GM19240 (cell line): ENCODE data around the gene ASNSD1.
"Not testable (repeated sequence)": the region's sequence is repeated elsewhere in the genome, so short reads cannot be mapped to it uniquely, and the experiment has no call there.

Experiments used
- DNase-seq: peaks from one replicate; pipeline ENCODE4 v3.0.0; 2011; ENCODE audit warnings: low spot score; ENCODE audit not compliant: insufficient read length

The ASNSD1 gene

GRCh38 chr2:189646521-189646920 lies 14.7 kb upstream of the ASNSD1 start:
- no peak for DNase-seq

- no peak for DNase-seq
Observed at GRCh38 chr2:189648846-189649509, 12.3 kb upstream of the ASNSD1 start.

- no peak for DNase-seq
Observed at GRCh38 chr2:189651284-189651683, 10.0 kb upstream of the ASNSD1 start.

- DNase-seq, result not testable (repeated sequence)
Observed at GRCh38 chr2:189653464-189653863, 7.8 kb upstream of the ASNSD1 start.

GRCh38 chr2:189654641-189655040 lies 6.6 kb upstream of the ASNSD1 start:
- no peak for DNase-seq

DNA sequence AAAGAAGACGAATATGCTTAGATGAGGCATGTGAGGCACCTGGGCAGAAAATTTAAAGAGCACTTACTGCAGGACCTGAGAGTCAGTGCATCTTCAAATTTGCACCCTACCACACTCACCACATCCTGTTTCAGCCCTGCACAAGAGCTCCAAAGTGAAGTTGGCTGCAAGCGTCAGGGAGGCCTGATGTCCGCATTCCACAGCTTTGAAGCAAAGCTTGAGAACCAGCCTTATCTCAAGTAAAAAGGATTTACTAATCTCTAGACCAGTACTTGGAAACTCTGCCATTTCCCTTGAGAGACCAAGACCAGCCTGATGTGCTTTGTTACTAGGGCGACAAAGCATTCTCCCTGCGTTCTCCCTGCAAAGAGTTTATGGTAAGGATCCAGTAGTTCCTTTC lies 3.4 kb upstream of the ASNSD1 start:
- no peak for DNase-seq

- DNase-seq, result no peak
Observed at GRCh38 chr2:189658306-189659212, 2.7 kb upstream of the ASNSD1 start.

- no peak for DNase-seq
Observed at GRCh38 chr2:189659734-189660133, 1.5 kb upstream of the ASNSD1 start.

GRCh38 chr2:189660803-189661147 lies 484 bp upstream of the ASNSD1 start:
- DNase-seq, result no peak

GRCh38 chr2:189661957-189662321 lies 680 bp downstream of the ASNSD1 start:
- no peak for DNase-seq

DNA sequence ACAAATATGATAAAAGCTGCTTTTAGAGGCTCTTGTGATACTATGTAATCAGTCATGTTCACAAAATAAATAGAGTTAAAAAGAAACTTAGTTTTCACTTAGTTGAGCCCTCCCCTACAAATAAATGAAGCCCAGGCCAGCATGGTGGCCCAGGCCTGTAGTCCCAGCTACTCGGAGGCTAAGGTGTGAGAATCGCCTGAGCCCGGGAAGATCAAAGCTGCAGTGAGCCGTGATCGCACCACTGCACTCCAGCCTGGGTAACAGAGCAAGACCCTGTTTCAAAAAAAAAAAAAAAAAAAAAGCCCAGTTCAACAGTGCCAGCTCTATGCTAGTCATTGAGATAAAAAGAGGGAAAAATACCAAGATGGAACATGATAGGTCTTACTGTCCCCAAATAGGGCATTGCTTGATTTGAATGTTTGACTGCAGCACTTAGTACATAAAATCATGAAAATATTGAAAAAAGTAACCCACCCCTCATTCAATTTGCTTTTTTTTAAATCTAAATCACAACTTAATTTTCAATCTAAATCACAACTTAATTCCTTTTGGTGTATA lies 1.5 kb downstream of the ASNSD1 start:
- DNase-seq, result no peak

DNA sequence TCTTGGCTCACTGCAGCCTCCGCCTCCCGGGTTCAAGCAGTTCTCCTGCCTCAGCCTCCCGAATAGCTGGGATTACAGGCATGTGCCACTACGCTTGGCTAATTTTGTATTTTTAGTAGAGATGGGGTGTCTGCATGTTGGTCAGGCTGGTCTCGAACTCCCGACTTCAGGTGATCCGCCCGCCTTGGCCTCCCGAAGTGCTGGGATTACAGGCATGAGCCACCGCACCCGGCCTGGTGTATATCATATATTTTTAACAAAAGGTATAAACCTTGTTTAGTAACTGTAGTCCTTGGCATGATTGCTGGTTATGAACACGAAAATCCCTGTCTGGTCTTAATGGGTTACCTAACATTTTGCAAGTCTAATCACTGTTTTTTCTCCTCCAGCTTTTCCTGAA lies 2.1 kb downstream of the ASNSD1 start:
- not testable (repeated sequence) for DNase-seq

DNA sequence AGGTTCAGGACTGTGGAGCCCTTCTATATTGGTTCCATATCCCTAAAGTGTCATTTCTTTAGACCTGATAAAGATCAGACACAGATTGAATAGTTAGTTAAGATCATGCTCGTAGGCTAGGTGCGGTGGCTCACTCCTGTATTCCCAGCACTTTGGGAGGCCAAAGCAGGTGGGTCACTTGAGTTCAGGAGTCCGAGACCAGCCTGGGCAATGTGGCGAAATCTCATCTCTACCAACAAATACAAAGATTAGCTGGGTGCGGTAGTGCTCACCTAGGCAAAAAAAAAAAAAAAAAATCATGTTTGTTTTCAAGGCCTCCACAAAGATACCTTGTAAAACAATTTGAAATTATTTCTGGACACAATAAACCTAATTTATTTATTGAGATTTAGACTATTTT lies 8.7 kb downstream of the ASNSD1 start:
- no peak for DNase-seq

DNA sequence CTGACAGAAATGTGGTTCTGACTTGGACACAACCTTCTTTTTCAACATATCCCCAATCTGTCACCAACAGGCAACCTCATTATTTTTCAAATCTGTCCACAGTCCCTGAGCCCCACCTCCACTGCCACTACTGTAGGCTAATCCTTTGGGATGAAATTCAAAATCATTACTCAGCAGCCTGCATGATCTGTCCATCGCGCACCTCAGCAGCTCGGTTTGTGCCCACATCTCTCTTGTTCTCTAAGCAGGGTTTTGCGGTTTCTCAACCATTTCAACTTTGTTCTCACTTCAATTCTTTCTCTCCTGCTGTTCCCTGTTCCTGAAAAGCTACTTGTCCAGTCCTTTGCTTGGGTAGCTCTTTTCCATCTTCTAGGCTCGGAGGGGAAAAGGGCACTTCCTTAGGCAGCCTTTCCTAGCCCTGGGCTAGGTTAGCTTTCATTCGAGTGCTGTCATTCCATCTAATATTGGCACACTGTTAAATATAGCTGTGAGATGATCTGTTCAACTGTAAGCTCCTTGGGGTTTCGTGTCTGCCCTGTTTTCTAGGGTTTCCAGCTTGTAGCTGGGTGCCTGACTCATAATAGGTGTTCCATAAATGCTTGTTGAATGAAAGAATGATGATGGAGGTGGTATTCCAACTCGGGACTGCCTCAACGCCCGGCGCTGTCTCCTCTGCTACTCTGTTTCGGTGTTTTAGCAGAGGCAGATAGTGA lies 12.6 kb downstream of the ASNSD1 start:
- no peak for DNase-seq

DNA sequence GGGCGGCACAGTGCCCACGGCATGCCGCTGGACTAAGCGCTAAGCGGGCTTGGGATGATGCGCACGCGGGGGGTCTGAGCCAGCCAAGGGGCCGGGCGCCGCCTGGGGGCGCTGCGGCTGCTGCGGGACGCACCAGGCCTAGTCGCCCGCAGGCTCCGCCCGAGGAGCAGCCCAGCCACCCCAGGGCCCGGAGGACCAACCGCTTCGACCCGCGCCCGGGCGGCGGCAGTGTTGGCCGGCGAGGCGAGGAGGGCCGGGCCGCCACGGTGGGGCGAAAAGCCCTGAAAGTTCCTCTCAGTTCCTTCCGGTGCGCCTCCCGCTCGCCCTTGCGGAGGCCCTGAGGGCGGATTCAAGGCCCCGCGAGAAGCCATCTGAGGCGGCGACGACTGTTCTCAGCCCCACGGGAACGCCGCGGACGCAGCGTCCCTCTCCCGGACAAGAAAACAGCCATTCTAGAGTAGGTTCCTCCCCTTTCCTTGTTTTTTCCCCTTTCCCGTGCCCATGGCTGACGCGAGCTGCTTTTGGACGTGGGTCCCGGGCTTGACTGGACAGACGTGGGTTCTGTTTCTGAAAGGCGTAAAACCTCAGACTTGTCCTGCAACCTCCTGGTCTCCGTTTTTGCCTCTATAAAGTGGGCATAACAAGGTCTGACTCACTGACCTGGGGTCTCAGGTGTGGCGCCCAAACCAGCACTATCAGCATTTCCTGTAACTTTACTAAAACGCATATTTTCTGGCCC lies 13.3 kb downstream of the ASNSD1 start, which contains the start of gene ANKAR:
ANKAR (plus strand) TSS at position 297 of the 739 bp plus-strand sequence. CDS start 1,821 bp downstream, outside the sequence.
- DNase-seq, result peak; percentile 43

GRCh38 chr2:189676471-189676870 lies 15.2 kb downstream of the ASNSD1 start:
- DNase-seq, result no peak

GRCh38 chr2:189679226-189679625 lies 18.0 kb downstream of the ASNSD1 start:
- DNase-seq, result no peak

DNA sequence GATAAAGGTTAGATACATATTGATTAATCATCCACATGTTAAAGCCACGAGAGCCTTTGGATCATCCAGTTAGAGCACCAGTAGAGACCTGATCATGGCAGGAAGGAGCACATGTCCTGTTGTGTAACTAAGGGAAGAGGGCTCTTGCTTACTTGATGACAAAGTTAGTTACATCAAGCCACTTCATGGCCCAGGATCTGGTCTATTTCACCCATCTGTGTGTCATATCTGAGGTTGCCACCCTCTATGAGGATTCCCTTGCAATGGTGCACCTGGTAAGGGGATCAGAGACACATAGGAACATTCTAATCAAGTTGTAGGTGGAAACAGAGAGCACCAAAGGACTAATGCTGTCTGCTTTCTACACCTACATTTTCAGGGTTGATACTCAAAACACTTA lies 19.9 kb downstream of the ASNSD1 start:
- DNase-seq, result no peak

- DNase-seq, result no peak
Observed at GRCh38 chr2:189681903-189682302, 20.6 kb downstream of the ASNSD1 start.

DNA sequence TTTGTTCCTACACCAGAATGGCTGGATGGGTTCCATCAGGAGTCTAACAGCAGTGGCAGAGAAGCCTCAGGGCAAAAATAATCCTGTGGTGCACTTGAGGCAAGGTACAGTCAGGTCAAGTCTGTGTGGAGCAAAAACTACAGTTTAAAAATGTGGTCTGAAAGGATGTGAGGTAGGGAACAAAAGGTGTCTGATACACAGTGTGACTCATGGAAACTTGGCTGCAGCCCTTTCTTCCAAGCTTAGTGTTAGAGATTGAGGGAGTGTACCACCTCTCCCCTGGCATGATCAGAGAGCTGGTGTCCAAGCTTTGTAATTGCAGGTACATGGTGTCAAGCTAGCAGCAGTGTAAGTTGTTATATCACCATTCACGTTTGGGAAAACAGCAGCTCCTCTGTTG lies 22.1 kb downstream of the ASNSD1 start:
- no peak for DNase-seq

- DNase-seq, result no peak
Observed at GRCh38 chr2:189684811-189685210, 23.6 kb downstream of the ASNSD1 start.
